ENCODE results near the gene FGF4.

The FGF4 gene

DNA sequence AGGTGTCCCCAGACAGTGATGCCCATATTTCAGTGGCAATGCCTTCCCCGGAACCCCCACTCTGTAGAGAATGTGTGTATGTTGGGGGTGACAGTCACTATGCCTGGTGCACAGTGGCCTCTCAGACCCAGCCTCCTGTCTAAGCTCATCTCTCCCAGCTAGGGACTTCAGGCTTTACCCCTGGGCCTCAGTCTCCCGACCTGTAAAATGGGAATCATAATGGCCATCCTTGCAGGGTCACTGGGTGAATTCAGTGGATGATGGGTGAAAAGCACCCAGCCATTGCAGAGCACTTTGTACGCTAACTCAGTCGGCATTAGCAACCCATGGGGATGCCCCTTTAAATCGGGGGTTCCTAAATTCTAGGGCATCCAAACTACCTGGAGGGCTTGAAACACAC is 25.1 kb upstream of the FGF4 start:
- Mint-ChIP-seq H3K27me3 (ENCODE audit: low read depth) (no peaks in the 10 kb centered on the region), H3K36me3 (ENCODE audit: low read depth) (no peaks in the 10 kb centered on the region), H3K4me1 (ENCODE audit: low read depth) (no peaks in the 10 kb centered on the region), H3K9me3 (no peaks in the 10 kb centered on the region), H3K4me3 (no peak overlapping the region), H3K27ac (no peak overlapping the region)
- no peak for DNase-seq (ENCODE audit: low spot score)

DNA sequence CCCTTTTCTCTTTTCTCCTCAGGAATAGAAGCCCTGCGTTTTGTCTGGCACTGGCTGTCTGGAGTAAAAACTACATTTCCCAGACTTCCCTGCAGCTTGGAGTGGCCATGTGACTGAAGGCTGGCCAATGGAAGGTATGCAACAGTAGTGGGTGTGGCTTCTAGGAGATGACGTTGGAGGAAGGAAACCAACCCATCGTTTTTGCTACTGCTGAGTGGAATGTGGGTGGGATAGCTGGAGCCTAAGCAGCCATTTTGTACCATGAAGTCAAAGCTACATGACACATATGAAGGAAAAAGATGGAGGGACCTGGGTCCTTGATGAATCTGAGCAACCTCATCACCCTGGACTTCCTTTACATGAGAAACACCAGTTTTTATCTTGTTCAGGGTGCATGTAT is 24.4 kb upstream of the FGF4 start:
- no peaks in the 10 kb centered on the region for H3K36me3 Mint-ChIP-seq (ENCODE audit: low read depth)
- no peaks in the 10 kb centered on the region for H3K4me1 Mint-ChIP-seq (ENCODE audit: low read depth)
- H3K4me3 Mint-ChIP-seq = no peak overlapping the region
- DNase-seq (ENCODE audit: low spot score) = no peak
- no peaks in the 10 kb centered on the region for H3K27me3 Mint-ChIP-seq (ENCODE audit: low read depth)
- no peak overlapping the region for H3K27ac Mint-ChIP-seq
- H3K9me3 Mint-ChIP-seq = no peaks in the 10 kb centered on the region

DNA sequence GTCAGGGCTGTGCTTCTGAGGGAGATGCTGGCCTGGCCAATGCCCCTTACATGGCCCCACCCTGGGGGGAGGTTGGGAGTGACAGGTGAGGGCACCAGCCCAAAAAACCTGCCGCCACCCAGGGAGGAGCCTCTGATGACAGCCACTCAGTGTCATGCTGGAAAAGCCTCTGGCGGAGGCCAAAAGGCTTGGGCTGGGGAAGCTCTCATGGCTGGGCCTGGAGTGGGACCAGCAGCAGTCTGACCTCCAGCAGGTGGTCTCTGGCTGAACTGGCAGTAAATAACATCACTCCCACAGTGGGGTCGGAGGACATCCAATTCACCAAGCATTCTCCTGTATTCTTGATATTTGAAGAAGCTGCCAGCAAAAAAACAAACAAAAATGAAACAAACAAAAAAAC is 24.0 kb upstream of the FGF4 start:
- no peak for DNase-seq (ENCODE audit: low spot score)
- no peaks in the 10 kb centered on the region for H3K27me3 Mint-ChIP-seq (ENCODE audit: low read depth)
- no peak overlapping the region for H3K4me3 Mint-ChIP-seq
- no peaks in the 10 kb centered on the region for H3K4me1 Mint-ChIP-seq (ENCODE audit: low read depth)
- H3K36me3 Mint-ChIP-seq (ENCODE audit: low read depth) = no peaks in the 10 kb centered on the region
- H3K9me3 Mint-ChIP-seq = no peaks in the 10 kb centered on the region
- no peak overlapping the region for H3K27ac Mint-ChIP-seq

DNA sequence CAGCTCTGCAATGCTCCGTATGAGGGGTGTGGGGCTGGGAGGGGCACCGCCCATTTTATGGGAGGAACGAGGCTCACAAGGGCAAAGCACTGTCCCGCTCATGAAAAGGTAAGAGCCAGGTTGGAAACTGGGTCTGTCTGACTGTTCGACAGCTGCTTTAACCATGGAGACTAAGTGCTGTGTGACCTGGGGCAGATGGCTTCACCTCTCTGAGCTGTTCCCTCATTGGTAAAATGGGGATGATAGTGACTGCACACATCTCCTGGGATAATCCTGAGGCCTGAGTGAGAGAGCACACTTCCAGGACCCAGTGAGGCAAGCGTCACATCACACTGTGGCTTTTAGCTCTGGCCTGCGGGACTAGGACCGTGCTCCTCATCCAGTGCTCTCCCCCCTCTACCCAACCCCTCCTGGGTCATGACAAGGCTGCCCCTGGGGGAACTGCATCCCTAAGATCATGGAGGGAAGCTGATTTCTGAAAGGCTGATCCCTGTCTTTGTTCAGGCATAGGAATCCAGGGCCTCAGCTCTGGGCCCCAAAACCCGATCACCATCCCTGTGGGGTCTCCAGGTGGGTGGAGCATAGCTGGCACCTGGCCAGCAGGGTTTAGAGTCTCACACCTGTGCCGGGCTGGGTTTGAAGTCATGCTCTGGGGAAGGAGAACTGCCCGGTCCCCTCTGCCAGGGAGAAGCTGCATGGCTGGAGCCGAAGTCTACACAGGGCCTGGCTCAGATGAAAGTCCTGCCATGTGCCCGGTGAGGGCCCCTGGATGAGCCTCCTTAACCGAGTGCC is 22.8 kb upstream of the FGF4 start:
- Mint-ChIP-seq H3K27me3 (ENCODE audit: low read depth) (no peaks in the 10 kb centered on the region), H3K27ac (no peak overlapping the region)

DNA sequence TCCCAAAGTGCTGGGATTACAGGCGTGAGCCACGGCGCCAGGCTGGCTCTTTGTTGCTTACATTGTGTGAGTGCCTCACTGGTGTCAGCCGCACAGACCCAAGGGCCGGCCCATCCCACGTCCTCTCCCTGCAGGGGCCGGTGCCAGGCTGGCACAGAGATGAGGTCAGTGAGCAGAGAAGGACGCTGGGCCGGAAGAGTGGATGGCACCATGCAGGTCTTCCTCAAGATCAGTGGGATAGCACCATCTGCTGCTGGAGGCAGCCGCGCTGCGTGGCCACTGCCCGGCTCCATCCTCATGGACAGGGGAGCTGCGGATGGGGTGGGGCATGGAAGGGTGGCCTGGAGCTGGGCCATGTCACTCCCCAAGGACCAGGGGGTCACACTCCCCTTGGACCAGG is 22.0 kb upstream of the FGF4 start:
- no peaks in the 10 kb centered on the region for H3K9me3 Mint-ChIP-seq
- no peaks in the 10 kb centered on the region for H3K36me3 Mint-ChIP-seq (ENCODE audit: low read depth)
- H3K27me3 Mint-ChIP-seq (ENCODE audit: low read depth) = no peaks in the 10 kb centered on the region
- H3K4me1 Mint-ChIP-seq (ENCODE audit: low read depth) = no peaks in the 10 kb centered on the region
- H3K4me3 Mint-ChIP-seq = no peak overlapping the region
- no peak overlapping the region for H3K27ac Mint-ChIP-seq
- no peak for DNase-seq (ENCODE audit: low spot score)

More for the DNA sequence above, 22.8 kb upstream of the FGF4 start:
- Mint-ChIP-seq H3K4me1 (ENCODE audit: low read depth) (no peaks in the 10 kb centered on the region), H3K9me3 (no peaks in the 10 kb centered on the region), H3K36me3 (ENCODE audit: low read depth) (no peaks in the 10 kb centered on the region), H3K4me3 (no peak overlapping the region)
- no peak for DNase-seq (ENCODE audit: low spot score)

DNA sequence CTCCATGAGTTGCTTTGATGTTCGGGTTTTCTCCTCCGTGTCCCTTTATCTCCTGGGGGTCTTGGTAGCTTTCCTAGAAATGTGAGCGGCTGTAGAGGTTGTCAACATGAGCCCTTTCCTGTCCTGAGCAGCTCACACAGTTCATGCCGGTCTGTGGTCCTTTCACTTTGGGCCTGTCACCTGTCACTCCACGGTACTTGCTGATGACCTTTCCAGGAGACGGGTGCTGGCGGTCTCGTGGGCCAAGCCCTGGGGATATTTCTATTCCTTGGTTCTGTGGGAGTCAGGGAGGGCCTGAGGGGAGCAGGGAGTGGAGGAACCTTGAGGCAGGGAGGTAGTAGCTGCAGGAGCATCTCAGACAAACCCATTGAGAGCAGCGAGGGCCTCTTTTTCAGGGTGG is 20.9 kb upstream of the FGF4 start:
- Mint-ChIP-seq H3K9me3 (no peaks in the 10 kb centered on the region), H3K27me3 (ENCODE audit: low read depth) (no peaks in the 10 kb centered on the region), H3K4me1 (ENCODE audit: low read depth) (no peaks in the 10 kb centered on the region), H3K36me3 (ENCODE audit: low read depth) (no peaks in the 10 kb centered on the region), H3K27ac (no peak overlapping the region), H3K4me3 (no peak overlapping the region)
- no peak for DNase-seq (ENCODE audit: low spot score)

DNA sequence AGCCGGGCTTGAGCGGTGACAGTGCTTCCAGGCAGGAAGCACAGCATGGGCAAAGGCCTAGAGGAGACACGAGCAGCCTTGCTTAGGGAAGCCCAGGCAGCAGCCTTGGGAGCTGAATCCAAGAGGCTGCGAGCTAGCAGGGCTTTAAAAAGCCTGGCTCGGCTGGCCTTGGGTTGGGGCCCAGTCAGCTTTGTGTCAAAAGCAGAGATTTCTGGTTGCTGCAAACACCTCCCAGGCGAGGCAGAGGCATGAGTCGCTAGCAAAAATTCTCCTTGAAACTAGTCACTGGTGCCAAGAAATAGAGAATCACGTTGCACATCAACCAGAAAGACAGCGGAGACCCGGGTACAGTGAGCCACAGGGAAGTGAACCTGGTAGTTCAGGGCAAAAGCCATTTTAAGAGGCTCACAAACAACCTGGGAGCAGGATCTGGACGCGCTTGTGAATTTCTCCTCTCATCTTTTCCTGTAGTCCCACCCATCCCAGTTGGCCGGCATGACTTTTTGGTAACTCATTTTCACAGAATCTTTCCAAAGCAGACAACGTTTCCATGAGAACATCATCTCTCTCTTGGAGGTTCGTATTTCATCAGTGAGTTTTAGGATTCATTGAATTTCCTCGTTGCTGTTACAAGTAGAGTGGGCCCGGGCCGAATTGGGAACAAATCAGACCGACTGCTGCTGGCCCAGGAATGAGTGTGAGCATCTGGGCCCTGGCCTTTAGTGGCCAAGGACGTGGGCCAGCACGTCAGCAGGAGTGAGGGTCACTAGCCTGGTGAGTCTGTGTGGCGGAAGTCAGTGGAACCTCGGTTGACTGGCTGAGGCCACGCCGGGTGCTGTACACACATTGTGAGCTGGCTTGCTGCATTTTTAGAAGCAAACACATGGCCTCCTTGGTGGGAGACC is 16.4 kb upstream of the FGF4 start:
- Mint-ChIP-seq H3K9me3 (no peaks in the 10 kb centered on the region), H3K4me1 (ENCODE audit: low read depth) (no peaks in the 10 kb centered on the region), H3K4me3 (no peak overlapping the region), H3K27me3 (ENCODE audit: low read depth) (no peaks in the 10 kb centered on the region), H3K27ac (no peak overlapping the region), H3K36me3 (ENCODE audit: low read depth) (no peaks in the 10 kb centered on the region)
- no peak for DNase-seq (ENCODE audit: low spot score)

DNA sequence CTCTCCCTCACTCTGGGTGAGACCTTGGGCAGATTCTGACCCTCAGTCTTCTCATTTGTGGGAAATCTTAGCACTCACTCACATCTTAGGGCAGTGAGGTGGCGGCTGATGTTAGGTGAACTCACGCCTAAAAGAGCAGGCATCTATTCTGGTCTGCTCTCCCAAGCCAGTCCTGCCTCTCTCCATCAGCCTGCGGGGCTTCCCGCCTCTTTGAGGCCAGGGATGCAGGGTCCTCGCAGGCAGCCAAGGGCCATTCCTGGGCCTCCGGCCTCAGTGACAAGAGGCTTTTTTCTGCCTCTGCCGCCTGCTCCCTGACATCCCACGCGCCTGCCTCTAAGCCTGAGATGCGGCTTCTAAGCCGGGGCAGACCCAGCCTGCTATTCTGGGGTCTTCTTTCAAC is 13.8 kb upstream of the FGF4 start:
- H3K4me1 Mint-ChIP-seq (ENCODE audit: low read depth) = no peaks in the 10 kb centered on the region
- no peak overlapping the region for H3K27ac Mint-ChIP-seq
- H3K36me3 Mint-ChIP-seq (ENCODE audit: low read depth) = no peaks in the 10 kb centered on the region
- H3K9me3 Mint-ChIP-seq = no peaks in the 10 kb centered on the region
- no peak overlapping the region for H3K4me3 Mint-ChIP-seq
- no peaks in the 10 kb centered on the region for H3K27me3 Mint-ChIP-seq (ENCODE audit: low read depth)
- no peak for DNase-seq (ENCODE audit: low spot score)

DNA sequence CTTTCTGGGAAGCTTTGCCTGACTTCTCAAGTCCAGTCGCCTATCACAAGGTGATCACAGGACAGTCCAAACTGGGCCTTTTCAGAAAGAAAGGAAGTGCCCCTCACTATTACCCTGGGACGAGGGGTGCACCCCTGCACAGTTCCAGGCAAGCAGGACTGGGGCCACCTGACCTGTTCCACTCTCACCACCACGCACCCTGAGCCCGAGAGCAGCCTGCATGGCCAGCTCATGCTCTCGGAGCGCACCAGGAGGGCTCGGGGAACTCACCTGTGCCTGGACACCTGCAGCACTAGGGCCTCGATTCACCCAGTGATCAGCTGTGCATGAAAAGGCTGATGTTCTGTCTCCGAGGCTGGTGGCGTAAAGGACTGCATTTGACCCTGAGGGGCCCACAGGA is 12.8 kb upstream of the FGF4 start:
- no peak for DNase-seq (ENCODE audit: low spot score)
- Mint-ChIP-seq H3K9me3 (no peaks in the 10 kb centered on the region), H3K27me3 (ENCODE audit: low read depth) (no peaks in the 10 kb centered on the region), H3K27ac (no peak overlapping the region), H3K4me3 (no peak overlapping the region), H3K36me3 (ENCODE audit: low read depth) (no peaks in the 10 kb centered on the region), H3K4me1 (ENCODE audit: low read depth) (no peaks in the 10 kb centered on the region)

DNA sequence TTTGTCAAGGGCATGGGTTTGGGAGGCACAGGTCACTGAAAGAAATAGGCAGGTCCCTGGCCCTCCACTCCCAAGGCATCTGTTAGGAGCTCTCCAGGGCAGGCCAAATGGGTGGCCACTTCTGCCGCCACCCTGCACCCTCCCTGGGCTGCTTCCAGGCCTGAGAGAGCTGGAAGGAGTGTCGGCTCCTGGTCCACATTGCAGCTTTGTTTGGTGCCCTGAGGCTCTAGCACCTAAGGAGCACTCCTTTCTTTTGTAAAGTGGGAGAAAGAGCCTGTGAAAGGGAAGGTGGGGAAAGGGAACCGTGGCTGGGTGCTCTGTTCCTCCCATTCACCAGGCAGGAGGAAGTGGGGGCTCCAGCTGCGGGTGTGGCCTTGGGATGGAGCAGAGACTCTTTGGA is 12.3 kb upstream of the FGF4 start:
- no peaks in the 10 kb centered on the region for H3K36me3 Mint-ChIP-seq (ENCODE audit: low read depth)
- H3K4me1 Mint-ChIP-seq (ENCODE audit: low read depth) = no peaks in the 10 kb centered on the region
- no peak overlapping the region for H3K4me3 Mint-ChIP-seq
- DNase-seq (ENCODE audit: low spot score) = no peak
- no peak overlapping the region for H3K27ac Mint-ChIP-seq
- H3K9me3 Mint-ChIP-seq = no peaks in the 10 kb centered on the region
- H3K27me3 Mint-ChIP-seq (ENCODE audit: low read depth) = no peaks in the 10 kb centered on the region

DNA sequence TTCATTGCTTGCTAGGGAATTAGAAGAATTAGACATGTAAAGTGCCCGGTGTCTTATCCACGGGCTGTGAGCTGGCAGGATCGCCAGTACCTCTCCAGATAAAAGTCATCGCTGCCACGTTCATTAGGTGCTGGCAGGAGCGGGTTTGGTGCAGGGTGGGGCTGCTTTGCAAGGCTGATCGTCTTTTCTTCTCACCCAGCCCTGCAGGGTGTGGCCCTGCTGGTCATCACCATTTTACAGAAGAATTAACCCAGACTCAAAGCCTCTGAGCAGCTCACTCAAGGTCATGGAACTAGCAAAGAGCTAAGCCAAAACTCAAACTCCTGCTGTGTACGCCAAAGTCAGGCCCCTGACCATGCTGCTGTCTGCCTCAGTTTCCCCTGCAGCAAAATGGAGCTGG is 6.1 kb upstream of the FGF4 start:
- Mint-ChIP-seq H3K4me1 (ENCODE audit: low read depth) (no peaks in the 10 kb centered on the region), H3K9me3 (no peaks in the 10 kb centered on the region), H3K27me3 (ENCODE audit: low read depth) (peaks cover 11% of the 10 kb centered on the region), H3K4me3 (no peak overlapping the region), H3K36me3 (ENCODE audit: low read depth) (no peaks in the 10 kb centered on the region), H3K27ac (no peak overlapping the region)
- DNase-seq (ENCODE audit: low spot score) = no peak

DNA sequence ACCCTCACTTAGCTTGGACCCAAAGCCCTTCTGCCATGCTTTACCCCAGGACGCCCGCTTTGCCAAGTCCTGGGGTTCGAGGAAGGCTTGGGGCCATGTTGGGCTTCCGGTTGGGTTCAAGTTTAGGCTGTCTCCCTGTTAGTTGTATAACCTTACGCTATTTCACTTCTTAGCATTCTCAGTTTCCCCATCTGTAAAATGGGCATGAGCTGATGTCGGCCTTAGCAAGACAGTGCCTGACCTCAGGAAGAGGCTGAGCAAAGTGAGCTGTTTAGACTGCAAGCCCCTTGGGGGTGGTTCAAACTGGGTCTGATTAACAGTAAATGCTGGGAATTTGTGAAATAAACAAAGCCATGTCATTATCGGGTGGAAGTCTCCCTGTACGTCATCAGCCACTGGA is 3.2 kb upstream of the FGF4 start:
- peaks cover 18% of the 10 kb centered on the region for H3K27me3 Mint-ChIP-seq (ENCODE audit: low read depth)
- no peak overlapping the region for H3K4me3 Mint-ChIP-seq
- H3K36me3 Mint-ChIP-seq (ENCODE audit: low read depth) = no peaks in the 10 kb centered on the region
- H3K4me1 Mint-ChIP-seq (ENCODE audit: low read depth) = no peaks in the 10 kb centered on the region
- H3K9me3 Mint-ChIP-seq = no peaks in the 10 kb centered on the region
- DNase-seq (ENCODE audit: low spot score) = no peak
- H3K27ac Mint-ChIP-seq = no peak overlapping the region

DNA sequence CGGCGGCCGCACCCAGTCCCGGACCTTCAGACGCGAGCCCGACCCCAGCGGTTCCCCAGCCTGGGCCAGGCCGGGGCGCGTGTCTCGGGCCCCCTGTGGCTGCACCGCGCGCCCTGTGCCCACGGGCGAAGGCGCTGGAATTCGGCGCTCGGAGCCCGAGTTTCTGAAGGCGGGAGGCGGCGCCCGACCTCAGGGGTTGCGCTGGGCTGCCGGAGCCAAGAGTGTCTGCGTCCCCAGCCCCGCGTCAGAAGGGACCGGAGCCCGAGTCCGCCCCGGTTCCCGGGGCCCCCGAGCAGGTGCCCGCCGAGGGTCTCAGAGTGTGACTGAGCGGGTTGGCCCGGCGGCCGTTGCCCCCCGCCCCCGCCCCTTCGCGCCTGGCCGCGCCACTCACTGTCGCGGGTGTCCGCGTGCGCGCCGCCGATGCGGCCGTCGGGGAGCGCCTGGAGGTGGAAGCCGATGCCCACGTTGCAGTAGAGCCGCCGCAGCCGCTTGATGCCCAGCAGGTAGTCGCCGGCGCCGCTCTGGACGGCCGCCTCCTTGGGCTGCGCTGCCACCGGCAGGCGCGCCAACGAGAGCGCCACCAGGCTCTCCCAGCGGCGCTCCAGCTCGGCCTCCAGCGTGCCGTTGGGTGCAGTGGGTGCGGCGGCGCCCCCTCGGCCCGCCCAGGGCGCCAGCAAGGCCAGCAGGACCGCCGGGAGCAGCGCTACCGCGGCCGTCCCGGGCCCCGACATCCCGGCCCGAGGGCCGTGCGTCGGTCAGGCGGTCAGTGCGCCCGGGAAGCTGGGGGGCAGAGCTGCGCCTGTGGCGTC is 583 bp downstream of the FGF4 start:
- Mint-ChIP-seq H3K36me3 (ENCODE audit: low read depth) (no peaks in the 10 kb centered on the region), H3K27ac (no peak overlapping the region), H3K9me3 (no peaks in the 10 kb centered on the region), H3K27me3 (ENCODE audit: low read depth) (peaks cover 45% of the 10 kb centered on the region), H3K4me3 (no peak overlapping the region), H3K4me1 (ENCODE audit: low read depth) (no peaks in the 10 kb centered on the region)
- no peak for DNase-seq (ENCODE audit: low spot score)

Data from T-helper 2 cell treated with Interferon-gamma antibody and Interleukin-4, amounts not matched to agents 5 μg/mL and 100 μg/mL, for 36 hours (primary cell).